LNCaP clone FGC (cell line): ENCODE measurements around the gene HRCT1.

Experiments used
- DNase-seq: peaks from one replicate; pipeline ENCODE4 v3.0.0-alpha.2; 2011; ENCODE audit warnings: low read depth
- H3K4me3 ChIP-seq: 2 replicates; pipeline ENCODE4 v1.5.1; 2011; ENCODE audit warnings: mild to moderate bottlenecking, low read depth, low read length, control low read depth
- TF ChIP-seq, protein P1 (sequence below): IDR thresholded peaks from 2 replicates; pipeline ENCODE4 v1.5.1; 2012; ENCODE audit warnings: mild to moderate bottlenecking; ENCODE audit not compliant: control insufficient read depth, insufficient read depth; ENCODE audit errors: extremely low read depth

HRCT1 gene

DNA sequence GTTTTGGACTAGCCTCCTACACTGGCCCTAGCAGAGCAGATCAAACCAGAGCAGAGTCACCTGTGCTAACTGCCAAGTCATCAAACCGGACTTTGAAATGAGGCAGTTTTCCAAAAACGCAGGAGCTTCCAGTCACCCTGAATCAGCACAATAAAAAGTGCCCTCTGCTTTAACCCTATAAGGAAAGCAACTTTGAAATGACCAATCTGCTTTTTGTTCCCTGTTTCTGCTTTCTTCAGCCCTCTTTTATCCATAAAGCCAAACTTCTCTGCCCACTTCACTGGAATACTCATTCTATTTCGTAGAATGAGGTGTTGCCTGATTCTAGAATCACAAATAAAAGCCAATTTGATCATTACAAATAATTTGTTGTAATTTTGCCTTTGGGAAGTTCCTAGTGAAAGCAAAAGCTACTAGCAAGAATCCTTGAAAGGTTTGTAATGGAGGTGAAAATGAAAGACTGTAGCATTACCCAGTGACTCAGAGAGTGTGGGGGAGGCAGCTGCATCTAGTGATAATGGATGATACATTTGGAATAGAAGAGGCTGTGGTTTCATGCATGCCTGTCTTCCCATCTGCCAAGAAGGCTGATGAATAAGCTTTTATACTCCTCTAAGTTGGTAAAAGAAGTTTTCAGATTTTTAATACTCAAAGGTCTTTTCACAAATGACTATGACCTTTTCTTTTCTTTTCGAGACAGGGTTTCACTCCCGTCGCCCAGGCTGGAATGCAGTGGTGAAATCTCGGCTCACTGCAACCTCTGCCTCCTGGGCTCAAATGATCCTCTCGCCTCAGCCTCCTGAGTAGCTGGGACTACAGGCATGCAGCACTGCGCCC lies 18.1 kb downstream of the HRCT1 start:
- peak; percentile 95 for DNase-seq
- TF ChIP-seq, protein P1, sequence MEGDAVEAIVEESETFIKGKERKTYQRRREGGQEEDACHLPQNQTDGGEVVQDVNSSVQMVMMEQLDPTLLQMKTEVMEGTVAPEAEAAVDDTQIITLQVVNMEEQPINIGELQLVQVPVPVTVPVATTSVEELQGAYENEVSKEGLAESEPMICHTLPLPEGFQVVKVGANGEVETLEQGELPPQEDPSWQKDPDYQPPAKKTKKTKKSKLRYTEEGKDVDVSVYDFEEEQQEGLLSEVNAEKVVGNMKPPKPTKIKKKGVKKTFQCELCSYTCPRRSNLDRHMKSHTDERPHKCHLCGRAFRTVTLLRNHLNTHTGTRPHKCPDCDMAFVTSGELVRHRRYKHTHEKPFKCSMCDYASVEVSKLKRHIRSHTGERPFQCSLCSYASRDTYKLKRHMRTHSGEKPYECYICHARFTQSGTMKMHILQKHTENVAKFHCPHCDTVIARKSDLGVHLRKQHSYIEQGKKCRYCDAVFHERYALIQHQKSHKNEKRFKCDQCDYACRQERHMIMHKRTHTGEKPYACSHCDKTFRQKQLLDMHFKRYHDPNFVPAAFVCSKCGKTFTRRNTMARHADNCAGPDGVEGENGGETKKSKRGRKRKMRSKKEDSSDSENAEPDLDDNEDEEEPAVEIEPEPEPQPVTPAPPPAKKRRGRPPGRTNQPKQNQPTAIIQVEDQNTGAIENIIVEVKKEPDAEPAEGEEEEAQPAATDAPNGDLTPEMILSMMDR = no peak
- H3K4me3 ChIP-seq = no peak overlapping the region

DNA sequence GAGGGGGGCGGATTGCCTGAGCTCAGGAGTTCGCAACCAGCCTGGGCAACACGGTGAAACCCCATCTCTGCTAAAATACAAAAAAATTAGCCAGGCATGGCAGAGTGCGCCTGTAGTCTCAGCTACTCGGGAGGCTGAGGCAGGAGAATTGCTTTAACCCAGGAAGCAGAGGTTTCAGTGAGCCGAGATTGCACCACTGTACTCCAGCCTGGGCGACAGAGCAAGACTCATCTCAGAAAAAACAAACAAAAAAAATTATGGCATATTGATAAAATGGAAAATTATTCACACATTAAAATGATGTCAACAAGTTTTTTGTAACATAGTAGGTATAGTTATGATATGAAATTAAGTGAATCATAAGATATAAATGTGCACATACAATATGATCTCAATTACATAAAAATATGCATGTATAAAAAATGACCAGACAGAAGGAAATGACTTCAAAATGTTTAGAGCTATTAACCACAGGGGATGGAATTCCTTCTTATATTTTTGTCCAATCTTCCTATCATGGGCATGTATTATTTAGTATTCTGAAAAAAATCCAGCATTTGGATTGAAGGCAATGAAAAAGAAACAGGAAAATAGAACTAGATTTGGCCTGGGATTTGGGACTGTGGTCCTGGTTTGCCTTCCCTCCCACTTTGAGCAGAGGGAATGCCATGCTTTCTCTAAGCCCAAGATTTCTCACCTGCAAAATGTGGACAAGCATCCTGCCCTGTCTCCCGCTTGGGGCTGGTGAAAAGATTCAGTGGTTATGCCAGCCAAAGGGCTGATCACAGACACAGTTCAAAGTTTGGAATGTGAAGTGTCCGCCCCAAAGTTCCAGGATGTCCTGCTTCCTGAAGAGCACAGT lies 22.8 kb downstream of the HRCT1 start:
- DNase-seq = no peak
- no peak overlapping the region for H3K4me3 ChIP-seq
- TF ChIP-seq, protein P1 = no peak

DNA sequence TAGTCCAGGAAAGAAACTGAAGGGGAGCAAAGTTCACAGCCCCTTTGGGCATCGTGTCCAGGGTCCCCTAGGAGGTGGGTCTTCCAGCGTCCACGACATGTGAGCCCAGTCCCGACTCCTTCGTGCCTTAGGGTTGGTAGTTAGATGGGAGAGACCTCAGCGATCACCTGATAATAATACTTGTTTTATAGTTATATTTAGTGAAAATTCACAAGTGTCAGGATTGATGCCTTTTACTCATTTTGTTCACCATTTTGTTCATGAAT lies 23.4 kb downstream of the HRCT1 start:
- no peak for DNase-seq
- no peak overlapping the region for H3K4me3 ChIP-seq
- TF ChIP-seq, protein P1 = no peak

DNA sequence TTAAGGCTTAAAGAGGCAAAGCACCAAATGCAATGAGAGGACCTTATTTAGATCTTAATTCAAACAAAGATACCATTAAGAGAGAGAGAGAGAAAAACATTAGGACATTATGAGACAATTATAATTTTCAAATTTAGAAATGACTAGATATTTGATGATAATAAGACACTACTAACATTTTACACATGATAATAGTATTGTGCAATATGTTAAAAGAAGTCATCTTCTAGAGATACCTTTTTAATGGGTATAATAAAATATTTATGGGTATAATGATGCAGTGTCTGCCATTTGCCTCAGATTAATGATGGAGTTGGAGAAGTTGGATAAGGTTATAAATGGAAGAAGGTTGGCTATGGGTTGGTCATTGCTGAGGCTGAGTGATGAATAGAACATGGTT lies 24.5 kb downstream of the HRCT1 start:
- no peak for DNase-seq
- no peak overlapping the region for H3K4me3 ChIP-seq
- TF ChIP-seq, protein P1 = no peak

DNA sequence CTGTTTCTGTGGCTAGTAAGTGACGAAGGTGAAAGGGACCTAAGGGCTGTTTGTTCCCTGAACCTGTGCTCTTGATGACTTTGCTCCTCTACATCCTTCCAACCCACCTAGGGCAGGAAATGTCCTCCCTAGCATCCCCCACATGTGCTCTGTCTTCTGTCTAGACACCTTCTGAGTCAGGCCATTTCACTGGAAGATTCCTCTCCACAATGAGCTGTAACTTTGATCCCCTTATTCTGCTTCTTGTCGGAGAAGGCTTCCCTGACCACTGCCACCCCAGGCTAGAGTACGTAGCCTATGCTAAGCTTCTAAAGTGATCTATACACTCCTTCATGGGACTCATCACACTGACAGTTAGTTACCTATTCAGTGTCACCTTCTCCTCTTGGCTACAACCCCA lies 25.0 kb downstream of the HRCT1 start:
- TF ChIP-seq, protein P1 = no peak

DNA sequence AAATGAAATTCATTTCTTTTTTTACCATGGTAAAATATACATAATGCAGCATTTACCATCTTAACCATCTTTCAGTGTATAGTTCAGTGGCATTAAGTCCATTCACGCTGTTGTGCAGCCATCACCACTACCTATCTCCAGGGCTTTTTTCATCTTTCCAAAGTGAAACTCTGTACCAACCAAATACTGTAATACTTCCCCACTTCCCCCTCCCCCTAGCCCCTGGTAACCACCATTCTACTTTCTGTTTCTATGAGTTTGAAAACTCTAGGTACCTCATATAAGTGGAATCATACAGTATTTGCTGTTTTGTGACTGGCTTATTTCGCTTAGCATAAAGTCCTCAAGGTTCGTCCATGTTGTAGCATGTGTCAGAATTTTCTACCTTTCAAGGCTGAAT lies 26.7 kb downstream of the HRCT1 start:
- TF ChIP-seq, protein P1 = no peak
- no peak for DNase-seq
- H3K4me3 ChIP-seq = no peak overlapping the region

More for the DNA sequence above, 25.0 kb downstream of the HRCT1 start:
- no peak overlapping the region for H3K4me3 ChIP-seq
- DNase-seq = no peak
